Muscle layer of duodenum (tissue), 2 donors: ENCODE data around the gene ABHD8.
A peak's percentile ranks its signal among the peaks of the same experiment; 100 is the strongest.

Experiments
- H3K27ac ChIP-seq: one replicate; pipeline ENCODE4 v1.7.0; 2013; ENCODE audit warnings: mild to moderate bottlenecking, low read length
- H3K27me3 ChIP-seq: one replicate; pipeline ENCODE4 v1.7.0; 2013; ENCODE audit warnings: low read depth, mild to moderate bottlenecking, control low read depth, low read length
- H3K36me3 ChIP-seq, 2 donors: one replicate each; pipeline ENCODE4 v1.7.0; 2013; ENCODE audit warnings: low read length in 2 of 2, control low read depth in 1 of 2, mild to moderate bottlenecking in 1 of 2; ENCODE audit not compliant: insufficient read depth in 2 of 2, control insufficient read depth in 1 of 2
- H3K4me1 ChIP-seq, 2 donors: one replicate each; pipeline ENCODE4 v1.7.0; 2013; ENCODE audit warnings: low read length in 2 of 2, mild to moderate bottlenecking in 2 of 2, control low read depth in 1 of 2, moderate library complexity in 1 of 2; ENCODE audit not compliant: insufficient read depth in 2 of 2, control insufficient read depth in 1 of 2
- H3K4me3 ChIP-seq, 2 donors: one replicate each; pipeline ENCODE4 v1.7.0; 2013; ENCODE audit warnings: low read length in 2 of 2, low read depth in 1 of 2, mild to moderate bottlenecking in 1 of 2
- H3K9me3 ChIP-seq, 2 donors: one replicate each; pipeline ENCODE4 v1.7.0; 2013; ENCODE audit warnings: low read length in 2 of 2, control low read depth in 1 of 2, mild to moderate bottlenecking in 1 of 2; ENCODE audit not compliant: control insufficient read depth in 1 of 2
- donor health status: healthy.

Gene ABHD8

GRCh38 chr19:17314007-17314593, 10.9 kb upstream of the ABHD8 start:
- Histone ChIP-seq H3K9me3 (no peaks in the 10 kb centered on the region), H3K4me3 (no peak overlapping the region), H3K4me1 (peaks cover 10 to 18% of the 10 kb centered on the region in 2 donors), H3K27me3 (no peaks in the 10 kb centered on the region), H3K27ac (no peak overlapping the region), H3K36me3 (peaks cover 8 to 32% of the 10 kb centered on the region in 2 donors)

GRCh38 chr19:17312189-17313113, 9.2 kb upstream of the ABHD8 start:
- Histone ChIP-seq H3K27me3 (no peaks in the 10 kb centered on the region), H3K36me3 (peaks cover 8 to 28% of the 10 kb centered on the region in 2 donors), H3K27ac (no peak overlapping the region), H3K9me3 (no peaks in the 10 kb centered on the region), H3K4me1 (peaks cover 10 to 18% of the 10 kb centered on the region in 2 donors), H3K4me3 (no peak overlapping the region)

GRCh38 chr19:17311455-17312188, 8.4 kb upstream of the ABHD8 start:
- no peak overlapping the region for H3K4me3 ChIP-seq
- H3K27ac ChIP-seq, result no peak overlapping the region
- no peaks in the 10 kb centered on the region for H3K9me3 ChIP-seq
- peaks cover 10 to 20% of the 10 kb centered on the region in 2 donors for H3K4me1 ChIP-seq
- no peaks in the 10 kb centered on the region for H3K27me3 ChIP-seq
- peaks cover 8 to 28% of the 10 kb centered on the region in 2 donors for H3K36me3 ChIP-seq

GRCh38 chr19:17309965-17310461, 6.8 kb upstream of the ABHD8 start:
- peak overlapping the region; percentile 56 for H3K27ac ChIP-seq
- peaks cover 16 to 32% of the 10 kb centered on the region in 2 donors for H3K4me1 ChIP-seq
- peaks cover 8 to 20% of the 10 kb centered on the region in 2 donors for H3K36me3 ChIP-seq
- H3K9me3 ChIP-seq, result no peaks in the 10 kb centered on the region
- H3K27me3 ChIP-seq, result no peaks in the 10 kb centered on the region
- peak overlapping the region; percentile 85 to 89 for H3K4me3 ChIP-seq

GRCh38 chr19:17309198-17309964, 6.2 kb upstream of the ABHD8 start, which contains the start of gene DDA1:
Gene DDA1, plus strand, starts transcription at chr19:17309563. Its CDS starts 92 bp downstream, at chr19:17309655.
- no peaks in the 10 kb centered on the region for H3K9me3 ChIP-seq
- peaks cover 4 to 16% of the 10 kb centered on the region in 2 donors for H3K36me3 ChIP-seq
- H3K27me3 ChIP-seq, result no peaks in the 10 kb centered on the region
- peaks cover 16 to 38% of the 10 kb centered on the region in 2 donors for H3K4me1 ChIP-seq
- peak within 1 kb of the TSS; percentile 56 for H3K27ac ChIP-seq
- H3K4me3 ChIP-seq, result peak within 1 kb of the TSS; percentile 85 to 89

GRCh38 chr19:17307876-17308377, 4.7 kb upstream of the ABHD8 start:
- Histone ChIP-seq H3K4me3 (no peak overlapping the region), H3K9me3 (no peaks in the 10 kb centered on the region), H3K27ac (no peak overlapping the region), H3K4me1 (peaks cover 16 to 49% of the 10 kb centered on the region in 2 donors), H3K27me3 (no peaks in the 10 kb centered on the region), H3K36me3 (peaks cover 0 to 7% of the 10 kb centered on the region in 2 donors)

- Histone ChIP-seq H3K27ac (peak overlapping the region; percentile 88), H3K36me3 (no peaks in the 10 kb centered on the region), H3K27me3 (no peaks in the 10 kb centered on the region), H3K4me1 (peaks cover 22 to 49% of the 10 kb centered on the region in 2 donors), H3K9me3 (no peaks in the 10 kb centered on the region), H3K4me3 (peak overlapping the region; percentile 72 to 92)
Observed at GRCh38 chr19:17306285-17306714, 3.1 kb upstream of the ABHD8 start.

- Histone ChIP-seq H3K27me3 (no peaks in the 10 kb centered on the region), H3K36me3 (no peaks in the 10 kb centered on the region), H3K4me1 (peaks cover 21 to 49% of the 10 kb centered on the region in 2 donors), H3K9me3 (no peaks in the 10 kb centered on the region), H3K4me3 (peak within 1 kb of the TSS; percentile 72 to 92), H3K27ac (peak within 1 kb of the TSS; percentile 88)
Observed at GRCh38 chr19:17305517-17306284, 2.5 kb upstream of the ABHD8 start, which contains the start of gene MRPL34. Gene MRPL34, plus strand, starts transcription at chr19:17305872. Its CDS starts 21 bp downstream, at chr19:17305893.

- H3K27ac ChIP-seq, result peak overlapping the region; percentile 88
- H3K36me3 ChIP-seq, result no peaks in the 10 kb centered on the region
- no peaks in the 10 kb centered on the region for H3K27me3 ChIP-seq
- peak overlapping the region; percentile 72 to 92 for H3K4me3 ChIP-seq
- H3K9me3 ChIP-seq, result no peaks in the 10 kb centered on the region
- peaks cover 15 to 44% of the 10 kb centered on the region in 2 donors for H3K4me1 ChIP-seq
Observed at GRCh38 chr19:17305216-17305516, 1.9 kb upstream of the ABHD8 start.
